ENCODE data around the gene PLAU. TPM values are rescaled to one million over a fixed set of nuclear protein-coding genes. Genes with fewer than 3 reads are reported as not detected.

PLAU gene
- polyA plus RNA-seq (2014; cell fraction: cytosol; rRNA removed), result 0.06 TPM in 1 of 2 replicates, not detected in the other
- not detected in 2 replicates for polyA plus RNA-seq (2014; cell fraction: nucleus; rRNA removed)

DNA sequence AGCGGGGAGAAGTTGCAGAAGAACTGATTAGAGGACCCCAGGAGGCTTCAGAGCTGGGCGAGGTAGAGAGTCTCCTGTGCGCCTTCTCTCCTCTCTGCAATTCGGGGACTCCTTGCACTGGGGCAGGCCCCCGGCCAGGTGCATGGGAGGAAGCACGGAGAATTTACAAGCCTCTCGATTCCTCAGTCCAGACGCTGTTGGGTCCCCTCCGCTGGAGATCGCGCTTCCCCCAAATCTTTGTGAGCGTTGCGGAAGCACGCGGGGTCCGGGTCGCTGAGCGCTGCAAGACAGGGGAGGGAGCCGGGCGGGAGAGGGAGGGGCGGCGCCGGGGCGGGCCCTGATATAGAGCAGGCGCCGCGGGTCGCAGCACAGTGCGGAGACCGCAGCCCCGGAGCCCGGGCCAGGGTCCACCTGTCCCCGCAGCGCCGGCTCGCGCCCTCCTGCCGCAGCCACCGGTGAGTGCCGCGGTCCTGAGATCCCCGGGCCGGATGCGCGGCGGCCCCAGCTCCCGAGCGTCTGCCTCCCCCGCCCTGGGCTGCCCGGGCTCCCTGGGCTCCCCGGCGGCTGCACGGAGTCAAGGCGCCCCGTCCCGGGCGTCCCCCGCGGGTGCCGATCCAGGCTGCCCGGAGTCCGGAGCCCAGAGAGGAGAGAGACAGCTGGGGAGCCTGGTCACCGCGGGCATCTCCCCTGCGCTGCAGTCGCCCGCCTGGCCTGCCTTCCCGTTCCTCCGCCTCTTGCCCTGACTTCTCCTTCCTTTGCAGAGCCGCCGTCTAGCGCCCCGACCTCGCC lies at the start of gene PLAU:
Gene PLAU (plus strand): TSS at position 369 of the 789 bp plus-strand sequence. CDS start 424 bp downstream, outside the sequence.
- DNase-seq (ENCODE audit: low spot score), result peak; percentile 29

DNA sequence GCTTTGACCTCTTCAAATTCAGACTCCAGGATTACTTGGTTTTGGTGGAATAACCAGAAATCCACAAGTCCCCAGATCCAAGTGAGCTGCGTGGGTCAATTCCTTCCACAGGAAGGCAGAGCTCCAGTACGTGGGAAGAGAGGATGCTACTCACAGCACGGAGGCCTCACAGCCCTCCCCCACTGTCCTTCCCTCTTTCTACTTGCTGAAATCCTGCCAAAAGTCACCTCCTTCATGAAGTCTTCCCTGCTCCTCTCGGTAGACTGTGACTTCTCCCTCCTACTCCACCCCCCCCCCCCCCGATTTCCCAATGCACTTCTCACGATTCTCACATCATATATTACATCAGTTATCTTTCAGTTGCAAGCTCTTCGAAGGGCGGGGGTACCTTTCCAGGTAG lies 48.9 kb upstream of the PLAU start:
- no peak for DNase-seq (ENCODE audit: low spot score)

DNA sequence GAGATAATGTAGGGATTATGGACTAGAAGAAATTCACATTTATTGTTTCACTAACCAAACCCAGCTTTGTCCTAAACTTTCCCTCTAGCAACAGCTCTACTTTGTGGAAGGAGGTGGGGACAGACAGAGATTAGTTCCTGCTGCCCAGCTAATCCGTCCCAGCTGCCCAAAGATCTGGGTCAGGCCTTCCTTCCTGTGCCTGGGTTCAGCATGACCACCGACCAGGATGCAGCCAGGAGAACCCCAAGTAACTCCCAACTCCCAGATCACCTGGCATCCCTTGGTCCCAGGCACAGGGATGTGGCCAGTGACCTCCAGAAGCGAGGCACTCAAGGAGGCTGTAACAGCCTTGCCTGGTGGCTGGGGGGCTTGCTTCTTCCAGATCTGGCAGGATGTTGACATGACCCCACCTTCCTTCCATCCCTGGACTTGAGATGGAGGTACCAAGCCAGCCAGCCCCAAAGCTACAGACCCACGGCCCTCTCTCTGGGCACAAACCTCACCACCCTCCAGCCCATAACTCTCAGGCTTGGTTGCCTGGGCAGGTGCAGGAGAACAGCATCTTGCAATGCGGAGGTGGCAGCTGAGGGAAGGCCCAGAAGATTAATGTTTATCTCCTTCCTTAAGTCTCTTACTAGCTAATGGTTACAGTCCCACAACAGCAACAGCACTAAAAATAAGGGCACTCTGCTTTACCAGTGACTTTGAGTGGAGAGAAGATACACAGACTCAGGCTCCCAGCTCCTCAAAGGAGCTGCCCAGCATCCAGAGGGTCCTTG lies 47.7 kb upstream of the PLAU start:
- no peak for DNase-seq (ENCODE audit: low spot score)

DNA sequence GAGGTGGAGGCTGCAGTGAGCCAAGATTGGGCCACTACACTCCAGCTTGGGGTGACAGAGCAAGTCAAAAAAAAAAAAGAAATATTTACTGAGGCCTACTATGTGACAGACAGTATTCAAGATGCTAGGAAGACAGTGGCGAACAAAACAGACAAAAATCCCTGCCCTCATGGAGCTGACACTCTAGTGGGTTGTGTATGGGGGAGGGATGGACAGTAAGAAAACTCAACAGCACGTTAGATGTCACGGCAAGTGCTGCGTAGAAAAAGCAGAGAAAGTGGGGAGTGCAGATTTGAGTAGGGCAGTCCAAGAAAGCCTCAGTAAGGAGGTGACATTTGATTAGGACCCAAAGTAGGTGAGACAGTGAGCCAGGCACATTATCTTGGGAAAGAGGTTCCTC lies 46.7 kb upstream of the PLAU start:
- no peak for DNase-seq (ENCODE audit: low spot score)

DNA sequence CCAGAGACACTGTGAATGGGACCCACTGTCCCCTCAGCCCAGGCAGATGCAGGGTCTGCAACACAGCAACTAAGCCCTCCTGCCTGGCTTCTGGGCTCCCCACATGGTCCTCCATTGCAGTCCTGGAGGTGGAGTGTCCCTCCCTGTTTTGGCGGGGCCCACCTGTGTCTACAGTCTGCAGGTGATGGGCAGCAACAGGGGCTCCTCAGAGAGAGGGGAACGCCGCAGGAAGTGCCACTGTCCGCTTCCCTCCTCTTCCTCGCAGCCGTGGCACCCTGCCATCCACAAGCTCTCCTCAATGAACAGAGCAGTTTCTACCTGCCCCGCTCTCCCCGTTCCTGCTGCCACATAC lies 45.8 kb upstream of the PLAU start:
- no peak for DNase-seq (ENCODE audit: low spot score)

DNA sequence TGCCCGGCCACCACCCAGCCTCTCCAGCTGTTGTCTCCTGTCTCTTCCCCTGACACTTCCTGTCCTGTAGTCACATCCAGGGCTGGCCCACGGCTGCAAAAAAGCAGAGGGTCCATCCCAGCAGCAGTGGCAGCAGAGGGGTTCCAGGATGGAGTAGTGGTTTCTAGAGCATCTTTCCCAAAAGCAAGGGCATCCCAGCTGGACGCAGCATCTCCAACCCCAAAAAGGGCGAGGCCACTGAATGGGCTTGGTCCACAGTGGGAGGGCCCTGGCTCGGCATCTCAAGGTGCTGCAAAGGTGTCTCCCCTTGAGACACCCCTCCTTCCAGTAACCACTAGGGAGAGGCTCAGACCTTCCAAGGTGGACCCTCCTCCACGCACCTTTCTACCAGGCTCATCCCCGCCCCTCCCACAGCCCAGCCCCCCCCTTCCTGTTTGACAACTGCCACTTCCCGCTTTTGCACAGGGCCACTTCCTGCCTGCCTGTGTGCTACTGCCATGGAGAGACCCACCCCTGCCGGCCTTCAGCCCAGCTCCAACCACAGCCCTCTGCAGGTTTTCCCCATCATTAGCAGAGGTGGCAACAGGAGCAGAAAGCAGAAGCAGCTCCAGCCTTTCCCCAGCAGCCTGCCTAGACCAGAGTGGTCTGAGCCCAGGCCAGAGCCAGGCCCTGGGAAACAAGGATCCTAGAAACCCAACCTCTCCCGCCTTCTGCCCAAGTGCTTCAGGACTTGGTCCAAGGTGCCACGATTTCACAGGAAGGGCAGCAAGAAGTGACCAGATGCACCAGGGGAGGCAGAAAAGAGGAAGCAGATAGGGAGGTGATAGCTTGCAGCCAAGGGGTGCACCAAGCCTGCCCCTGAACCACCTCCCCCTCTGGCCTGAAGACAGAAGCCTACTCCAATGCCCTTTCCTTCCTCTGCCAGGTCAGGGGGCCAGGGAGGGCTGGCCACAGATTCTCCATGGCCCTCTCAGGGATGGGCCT lies 45.2 kb upstream of the PLAU start:
- DNase-seq (ENCODE audit: low spot score), result no peak

DNA sequence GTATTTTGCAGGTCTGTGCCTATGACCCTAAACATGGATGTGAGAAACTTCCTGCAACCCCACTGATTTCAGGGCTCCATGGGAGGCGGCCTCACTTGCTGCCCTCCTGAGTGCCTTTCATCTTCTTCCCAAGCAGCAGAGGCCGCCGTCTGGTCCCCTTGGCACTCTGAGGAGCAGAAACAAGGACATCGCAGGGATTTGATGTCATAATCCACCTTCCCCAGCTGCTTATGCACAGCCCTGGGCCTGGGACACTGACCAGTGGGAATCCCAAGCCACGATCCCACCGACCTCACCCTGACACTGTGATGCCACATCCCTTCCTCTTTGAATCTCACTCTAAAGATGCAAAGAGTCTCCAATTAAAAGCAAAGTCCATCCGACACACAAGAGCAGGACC lies 44.3 kb upstream of the PLAU start:
- no peak for DNase-seq (ENCODE audit: low spot score)

DNA sequence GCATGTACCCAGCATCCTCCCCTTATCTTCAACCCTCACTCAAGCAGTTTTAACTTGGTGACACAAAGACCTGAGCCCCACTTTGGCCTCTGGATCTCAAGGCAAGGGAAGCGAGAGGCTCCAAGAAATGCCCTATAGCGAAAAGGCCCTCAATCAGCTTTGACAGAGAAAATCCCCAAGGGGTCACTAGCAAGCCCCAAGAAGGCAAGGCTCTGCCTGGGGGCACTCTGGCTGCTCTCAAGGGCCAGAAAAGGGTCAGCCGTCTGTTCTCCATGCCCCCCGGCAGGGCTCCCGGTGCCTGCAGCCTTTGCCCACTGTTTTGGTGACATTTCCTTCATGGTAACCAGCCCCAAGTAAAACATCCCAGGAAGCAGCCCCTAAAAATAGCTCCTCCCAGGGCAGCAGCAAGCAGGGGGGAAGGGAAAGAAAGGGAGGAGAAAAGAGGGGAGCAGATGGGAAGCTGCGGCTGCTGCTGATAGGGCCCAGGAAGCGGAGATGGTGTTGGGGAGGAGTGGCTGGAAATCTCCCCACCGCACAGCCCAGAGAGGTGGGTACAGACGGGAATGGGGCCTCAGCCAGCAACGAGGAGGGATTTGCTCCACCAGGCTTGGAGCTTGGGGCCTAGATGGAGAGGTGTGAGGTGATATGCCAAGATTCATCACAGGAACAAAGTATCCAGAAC lies 43.7 kb upstream of the PLAU start:
- no peak for DNase-seq (ENCODE audit: low spot score)

DNA sequence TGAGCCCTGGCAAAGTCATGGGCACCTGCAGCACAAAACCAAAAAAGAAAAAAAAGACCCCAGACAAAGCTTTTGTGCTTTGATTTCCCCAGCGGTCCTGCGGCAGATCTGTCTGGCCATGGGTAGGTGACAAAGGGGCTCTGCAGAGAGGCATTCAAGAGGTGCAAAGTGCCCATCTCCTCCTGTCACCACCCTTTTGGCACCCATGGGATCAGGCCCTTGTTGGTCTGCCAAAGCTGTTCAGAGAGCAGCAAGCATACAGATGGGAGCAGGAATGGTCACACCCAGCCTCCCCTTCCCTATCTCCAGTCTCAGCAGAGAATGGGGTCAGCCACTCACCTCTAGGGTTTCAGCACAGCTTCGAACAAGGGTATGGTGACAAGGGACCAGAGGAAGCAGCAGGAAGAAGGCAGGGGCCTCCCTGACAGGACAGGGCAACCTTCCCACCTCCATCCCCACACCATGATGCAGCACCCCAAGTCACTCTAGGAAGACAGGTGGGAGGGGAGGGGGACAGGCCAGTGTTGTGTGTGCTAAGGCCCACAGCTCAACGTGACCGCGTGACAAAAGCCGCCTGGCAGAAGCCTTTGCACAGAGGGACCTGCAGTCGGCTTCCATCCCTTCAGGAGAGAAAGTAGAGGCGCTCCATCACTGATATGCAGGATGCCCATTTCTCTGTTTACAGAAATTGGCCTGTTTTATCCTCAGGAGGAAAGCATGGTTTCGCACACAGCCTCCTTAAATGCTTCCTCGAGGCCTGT lies 42.9 kb upstream of the PLAU start:
- no peak for DNase-seq (ENCODE audit: low spot score)

DNA sequence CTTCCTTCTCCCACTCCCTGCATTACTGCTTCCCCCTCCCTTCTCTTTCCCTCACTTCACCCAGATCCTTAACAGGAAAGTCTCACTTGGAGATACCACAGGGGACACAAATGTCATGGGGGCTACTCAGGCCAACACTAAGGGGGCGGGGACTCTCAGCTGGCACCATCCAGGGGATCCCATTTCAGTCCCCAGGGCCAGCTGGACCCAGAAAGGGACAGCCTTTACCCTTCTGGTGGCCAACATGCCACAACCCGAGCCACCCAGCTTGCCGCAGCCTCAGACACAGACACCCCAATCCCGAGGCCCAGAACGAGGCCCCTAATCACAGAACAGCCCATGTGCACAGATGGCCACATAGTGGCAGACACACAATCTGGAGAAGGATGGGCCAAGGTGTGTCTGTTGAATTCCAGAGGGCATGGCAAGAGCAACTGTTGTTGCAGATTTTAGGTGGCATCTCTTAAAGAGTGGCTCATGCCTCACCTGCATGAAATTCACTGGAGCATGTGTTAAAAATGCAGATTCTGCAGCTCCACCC lies 42.2 kb upstream of the PLAU start:
- no peak for DNase-seq (ENCODE audit: low spot score)

DNA sequence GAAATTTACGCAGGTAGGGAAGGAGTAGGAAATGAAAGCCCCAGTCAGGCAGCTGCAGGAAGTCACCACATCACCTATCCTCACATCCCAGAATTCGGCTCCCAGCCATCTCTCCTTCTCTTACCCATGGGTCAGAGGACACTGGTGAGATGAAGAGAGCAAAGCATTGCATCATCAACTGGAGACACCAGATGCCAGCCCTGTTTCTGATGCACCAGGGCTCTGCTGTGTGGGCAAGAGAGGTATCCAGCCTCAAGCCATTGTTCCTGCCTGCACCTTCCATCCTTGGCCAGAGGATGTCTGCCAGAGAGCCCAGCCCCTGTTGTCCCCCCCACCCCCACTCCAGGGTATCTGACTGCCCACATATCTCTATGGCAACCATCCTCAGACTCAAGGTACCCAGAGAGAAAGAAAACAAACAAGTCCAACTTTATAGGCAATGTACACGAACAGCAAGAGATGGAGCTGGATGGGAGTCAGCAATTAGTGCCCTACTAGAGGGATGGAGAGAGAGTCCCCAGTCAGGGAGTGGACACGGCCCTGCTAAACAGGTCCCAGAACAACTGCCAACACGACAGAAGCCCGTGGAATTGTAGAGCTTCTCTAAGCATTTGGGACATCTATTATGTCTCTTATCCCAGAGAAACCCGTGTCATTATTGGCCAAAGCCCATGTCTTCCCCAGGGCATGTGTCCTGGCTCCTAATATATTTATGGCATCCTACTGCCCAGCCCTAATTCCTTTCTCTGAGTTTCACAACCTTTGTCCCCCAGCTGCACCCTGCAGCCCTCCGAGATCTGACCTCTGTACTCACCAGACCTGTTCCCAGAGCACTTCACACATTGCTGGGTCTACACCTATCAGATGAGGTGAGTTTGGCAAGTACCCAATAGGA lies 39.4 kb upstream of the PLAU start:
- DNase-seq (ENCODE audit: low spot score), result no peak

DNA sequence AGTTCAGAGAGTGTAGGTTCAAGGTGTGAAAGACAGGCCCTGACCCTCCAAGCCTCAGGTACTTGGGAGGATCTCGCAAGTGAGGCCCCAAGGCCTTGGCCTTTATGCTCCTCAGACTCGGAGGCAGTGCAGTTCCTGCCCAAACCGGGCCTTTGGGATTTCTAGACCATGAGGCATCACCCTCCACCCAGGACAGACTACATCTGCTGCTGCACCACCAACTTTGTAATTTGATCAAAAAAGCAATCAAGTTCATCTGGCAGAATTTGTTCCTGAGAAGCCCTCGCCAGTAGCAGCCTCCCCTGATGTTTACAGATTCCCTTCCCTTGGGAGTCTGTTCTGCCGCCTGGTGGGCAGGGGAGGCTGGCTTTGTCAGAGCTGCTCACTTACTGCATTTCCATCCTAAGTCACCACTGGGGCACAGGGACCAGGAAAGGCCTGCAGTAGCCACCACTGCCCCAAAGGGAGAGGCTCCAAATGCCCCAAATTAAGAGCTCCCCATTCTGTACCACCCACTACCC lies 38.7 kb upstream of the PLAU start:
- DNase-seq (ENCODE audit: low spot score), result peak; percentile 76

DNA sequence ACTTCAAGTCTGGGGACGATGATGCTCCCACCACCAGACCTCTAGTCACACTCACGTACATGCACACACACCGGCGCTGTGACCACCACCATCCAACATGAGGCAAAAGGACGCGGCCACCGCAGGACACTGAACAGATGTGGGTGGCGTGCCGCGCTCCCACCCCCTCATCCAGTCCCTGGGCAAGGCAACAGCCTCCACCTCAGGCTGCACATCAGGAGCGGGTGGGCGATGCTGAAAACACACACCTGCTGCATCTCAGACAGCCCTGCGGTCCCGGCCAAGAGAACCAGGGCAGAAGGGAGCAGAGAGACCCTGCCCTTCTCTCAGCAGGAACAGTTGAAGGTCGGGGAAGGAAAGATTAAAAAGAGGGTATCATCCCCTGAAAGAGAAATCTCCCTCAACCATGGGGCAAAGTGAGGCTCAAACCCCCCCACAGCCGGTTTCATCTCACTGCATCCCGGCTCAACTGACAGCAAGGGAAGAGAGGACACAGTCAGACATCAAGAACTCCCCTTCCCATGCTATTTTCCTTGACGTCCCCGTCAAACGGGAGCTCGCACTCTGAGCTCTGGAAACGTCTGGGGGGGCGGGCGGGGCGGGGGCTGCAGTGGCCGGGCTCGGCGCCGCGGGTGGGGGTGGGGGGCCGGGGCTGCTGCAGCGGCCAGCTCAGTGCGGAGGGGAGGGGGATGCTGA lies 37.6 kb upstream of the PLAU start:
- DNase-seq (ENCODE audit: low spot score), result no peak

DNA sequence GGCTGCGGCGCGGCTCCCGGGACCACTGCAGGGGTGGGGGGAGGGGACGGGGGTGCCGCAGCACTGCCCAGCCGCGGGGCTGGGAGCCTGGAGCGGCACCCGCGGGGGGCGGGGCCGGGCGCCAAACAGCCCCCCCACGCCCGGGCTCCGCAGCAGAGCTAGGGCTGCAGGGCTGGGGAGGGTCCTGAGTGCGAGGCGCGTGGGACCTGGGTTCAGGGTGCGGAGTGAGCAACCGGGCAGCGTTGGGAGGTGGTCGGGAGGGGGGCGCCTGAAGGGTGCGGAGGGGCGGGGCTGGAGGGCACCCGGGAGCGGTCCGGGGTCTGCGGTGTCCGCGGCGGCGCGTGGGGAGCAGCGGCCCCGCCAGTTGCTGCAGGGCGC lies 37.1 kb upstream of the PLAU start:
- no peak for DNase-seq (ENCODE audit: low spot score)

DNA sequence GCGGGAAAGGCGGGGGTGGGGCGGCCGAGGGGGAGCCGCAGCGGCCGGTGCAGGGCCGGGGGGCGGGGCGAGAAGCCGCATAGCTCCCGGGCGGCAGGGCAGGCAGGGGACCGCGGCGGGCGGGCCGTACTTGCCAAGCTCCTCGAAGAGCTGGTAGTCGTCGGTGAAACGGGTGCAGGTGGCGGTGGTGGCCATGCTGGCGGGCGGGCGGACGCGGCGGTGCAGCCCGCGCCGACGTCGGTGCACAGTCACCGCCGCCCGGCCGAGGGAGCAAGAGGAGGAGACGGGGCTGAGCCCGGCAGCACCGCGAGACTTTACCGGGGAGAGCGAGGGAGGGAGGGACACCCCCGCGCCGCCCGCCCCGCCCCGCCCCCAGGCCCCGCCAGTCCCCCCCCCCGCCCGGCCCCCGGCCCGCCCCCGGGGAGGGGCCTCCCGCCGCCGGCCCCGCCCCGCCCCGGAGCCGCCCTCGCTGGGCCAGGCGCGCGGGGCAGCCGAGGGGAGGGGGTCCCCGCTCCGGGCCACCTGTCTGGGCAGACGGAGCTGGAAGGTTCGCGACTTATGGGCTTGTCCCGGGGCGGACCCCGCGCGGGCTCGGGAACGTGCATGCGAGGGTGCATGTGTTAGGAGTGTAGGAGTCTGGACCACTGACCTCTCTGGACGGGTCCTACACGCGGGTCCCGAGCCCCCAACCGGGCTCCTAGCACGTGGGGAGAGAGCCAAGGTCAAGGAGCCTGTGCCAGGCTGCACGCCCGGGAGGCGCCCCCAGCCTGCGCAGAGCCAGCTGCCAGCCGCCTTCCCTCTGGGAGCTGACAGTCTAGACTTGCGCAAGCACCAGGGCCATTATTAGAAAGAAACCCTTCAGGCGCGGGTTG lies 36.4 kb upstream of the PLAU start, which contains the start of gene CAMK2G:
Gene CAMK2G (minus strand): TSS at position 289 of the 872 bp plus-strand sequence. CDS start 94 bp downstream, at position 195.
- DNase-seq (ENCODE audit: low spot score), result peak; percentile 83

DNA sequence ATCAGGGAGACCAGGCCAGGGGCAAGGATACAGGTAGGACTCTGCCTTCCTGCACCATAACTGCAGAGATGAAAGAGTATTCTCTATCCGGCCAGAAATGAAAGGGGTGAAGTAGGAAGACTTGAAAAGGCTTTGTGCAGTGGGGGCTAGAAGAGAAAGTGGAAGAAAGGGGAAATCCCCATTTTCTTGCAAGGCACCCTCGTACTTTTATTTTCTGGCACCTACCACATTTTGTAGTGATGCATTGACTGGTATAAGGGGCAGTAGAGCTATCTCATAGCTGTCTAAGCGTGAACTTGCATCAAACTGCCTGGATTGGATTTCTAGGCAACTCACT lies 35.8 kb upstream of the PLAU start:
- DNase-seq (ENCODE audit: low spot score), result no peak

DNA sequence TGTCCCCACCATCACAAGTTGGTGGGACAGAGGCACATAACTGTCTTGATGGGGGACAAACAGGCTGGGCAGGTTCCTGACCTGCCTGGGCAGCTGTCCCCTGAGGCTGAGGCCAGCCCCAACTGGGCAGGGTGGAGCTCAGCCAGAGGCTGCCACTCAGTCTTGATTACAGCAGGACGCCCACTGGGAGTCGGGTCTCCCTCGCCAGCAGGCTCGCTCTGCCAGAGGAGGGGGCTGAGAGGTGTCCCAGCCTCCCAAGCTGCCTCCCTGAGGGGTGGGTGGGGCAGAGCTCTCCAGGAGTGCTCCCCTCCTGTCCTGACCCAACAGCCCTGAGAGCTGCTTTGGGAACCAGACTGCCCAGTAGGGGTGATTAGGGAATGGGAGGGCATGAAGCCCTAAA lies 34.8 kb upstream of the PLAU start:
- DNase-seq (ENCODE audit: low spot score), result no peak

Measured in SK-N-DZ (cell line).